ENCODE results near the gene TM4SF20. TPM values are rescaled to one million over a fixed set of nuclear protein-coding genes. Genes with fewer than 3 reads are reported as not detected.
"Not testable (repeated sequence)": the region's sequence is repeated elsewhere in the genome, so short reads cannot be mapped to it uniquely, and the experiment has no call there.

TM4SF20 gene
- total RNA-seq, 1 donor from 2014 or later: not detected

DNA sequence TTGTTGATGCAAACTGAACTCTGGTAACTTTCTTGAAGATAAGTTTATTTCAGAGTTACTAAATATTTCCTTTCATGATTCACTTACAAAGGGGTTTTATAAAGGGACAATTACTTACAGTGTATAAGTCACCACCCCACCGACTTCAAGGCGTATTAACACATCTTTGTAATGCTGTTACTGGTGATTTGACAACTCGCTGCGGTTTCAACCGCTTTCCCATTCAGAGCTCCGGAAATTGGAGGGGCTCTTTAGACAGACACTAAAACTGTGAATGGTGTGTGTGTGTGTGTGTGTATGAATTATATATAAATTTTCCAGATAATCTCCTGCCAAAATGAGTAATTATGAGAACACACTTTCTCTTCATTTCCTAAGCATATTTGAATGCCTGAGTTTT lies 4.9 kb downstream of the TM4SF20 start:
- DNase-seq (ENCODE audit: missing footprints) (no peak), ATAC-seq (no peak)
- intact Hi-C loops (cut with DNase I): no loop called here

GRCh38 chr2:227373389-227373788 lies 5.7 kb downstream of the TM4SF20 start:
- DNase-seq (ENCODE audit: missing footprints) (no peak), ATAC-seq (no peak)
- intact Hi-C loops (cut with DNase I): no loop called here

- peak; percentile 76 for ATAC-seq
- intact Hi-C loops (cut with DNase I): no loop called here
- no peak for DNase-seq (ENCODE audit: missing footprints)
Observed at GRCh38 chr2:227370791-227371312, 8.3 kb downstream of the TM4SF20 start.

- intact Hi-C loops (cut with DNase I): no loop called here
- DNase-seq (ENCODE audit: missing footprints) (no peak), ATAC-seq (no peak)
Observed at GRCh38 chr2:227370092-227370491, 9.0 kb downstream of the TM4SF20 start.

GRCh38 chr2:227368574-227368973 lies 10.5 kb downstream of the TM4SF20 start:
- no peak for DNase-seq (ENCODE audit: missing footprints)
- ATAC-seq: no peak
- intact Hi-C loops (cut with DNase I): no loop called here

GRCh38 chr2:227367427-227367795 lies 11.7 kb downstream of the TM4SF20 start:
- ATAC-seq (no peak), DNase-seq (ENCODE audit: missing footprints) (no peak)
- intact Hi-C loops (cut with DNase I): no loop called here

DNA sequence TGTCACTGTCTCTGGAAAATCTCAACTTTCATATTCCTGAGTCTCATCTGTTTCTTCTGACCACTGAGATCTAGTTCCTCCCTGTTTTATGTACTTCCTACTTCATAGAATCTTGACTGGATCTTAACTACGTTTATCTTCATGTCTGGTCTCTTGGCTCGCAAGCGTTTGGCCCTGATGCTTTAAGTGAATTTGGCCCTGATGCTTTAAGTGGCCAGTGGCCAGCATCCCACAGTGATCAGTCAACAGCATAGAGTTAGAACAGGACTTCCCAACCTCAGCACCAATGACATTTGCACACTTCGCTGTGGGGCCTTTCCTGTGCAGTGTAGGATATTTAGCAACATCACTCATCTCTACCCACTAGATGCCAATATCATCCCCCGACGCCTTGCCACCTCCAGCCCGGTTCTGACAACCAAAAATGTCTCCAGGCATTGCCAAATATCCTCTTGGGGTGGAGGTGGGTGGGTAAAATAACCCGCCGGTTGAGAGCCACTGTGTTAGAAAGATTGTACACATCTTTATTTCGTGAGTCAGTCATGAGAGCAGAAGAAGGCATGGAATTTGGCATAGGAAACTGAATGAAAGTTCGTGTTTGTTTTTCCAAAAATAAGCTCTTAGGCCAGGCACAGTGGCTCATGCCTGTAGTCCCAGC lies 12.2 kb downstream of the TM4SF20 start:
- ATAC-seq (peak; percentile 41), DNase-seq (ENCODE audit: missing footprints) (no peak)
- intact Hi-C loops (cut with DNase I): no loop called here

- intact Hi-C loops (cut with DNase I): no loop called here
- ATAC-seq (no peak), DNase-seq (ENCODE audit: missing footprints) (no peak)
Observed at GRCh38 chr2:227365833-227366232, 13.3 kb downstream of the TM4SF20 start.

GRCh38 chr2:227364585-227365263 lies 14.4 kb downstream of the TM4SF20 start:
- ATAC-seq; DNase-seq (ENCODE audit: missing footprints); intact Hi-C loops (cut with DNase I): not testable (repeated sequence)

DNA sequence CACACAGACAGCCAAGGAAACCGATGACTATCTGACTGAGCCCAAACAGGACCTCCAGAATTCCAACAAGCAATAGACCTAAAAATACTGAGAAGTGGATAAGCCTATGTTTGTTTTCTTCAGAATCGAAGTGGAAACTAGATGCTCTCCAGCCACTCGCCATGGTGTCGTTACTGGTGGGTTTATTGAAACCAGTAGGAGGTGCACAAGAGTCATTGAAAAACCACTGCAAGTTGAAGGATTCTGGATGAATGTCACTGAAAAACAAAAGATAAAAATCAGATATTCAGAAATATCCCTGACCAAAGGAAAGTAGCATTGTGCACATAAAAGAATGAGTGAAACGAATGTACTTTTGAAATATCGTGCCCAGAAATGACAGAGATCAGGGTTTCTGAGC lies 15.3 kb downstream of the TM4SF20 start:
- intact Hi-C loops (cut with DNase I): no loop called here
- no peak for ATAC-seq

DNA sequence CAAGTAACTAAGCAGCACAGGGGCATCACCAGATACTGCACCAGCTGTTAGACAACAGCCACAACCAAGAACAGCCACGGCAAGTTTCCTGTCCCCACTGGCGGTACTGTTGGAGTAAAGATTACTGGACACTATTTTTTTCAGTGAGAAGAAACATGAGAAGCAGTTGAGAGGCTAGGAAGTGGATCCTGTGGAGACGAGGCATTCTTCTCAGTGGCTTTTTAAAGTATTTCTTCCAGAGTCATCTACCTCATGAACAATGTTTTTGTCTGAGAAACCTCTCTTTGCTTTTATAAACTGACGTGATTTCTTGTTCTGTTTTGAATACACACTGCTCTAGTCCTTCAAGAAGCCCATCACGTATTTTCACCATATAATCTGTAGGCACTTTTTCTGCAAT lies 18.8 kb downstream of the TM4SF20 start:
- intact Hi-C loops (cut with DNase I): no loop called here
- ATAC-seq (no peak), DNase-seq (ENCODE audit: missing footprints) (no peak)

More for the DNA sequence above, 15.3 kb downstream of the TM4SF20 start:
- DNase-seq (ENCODE audit: missing footprints): no peak

GRCh38 chr2:227351639-227352038 lies 27.5 kb downstream of the TM4SF20 start:
- intact Hi-C loops (cut with DNase I): no loop called here
- DNase-seq (ENCODE audit: missing footprints): no peak
- no peak for ATAC-seq

DNA sequence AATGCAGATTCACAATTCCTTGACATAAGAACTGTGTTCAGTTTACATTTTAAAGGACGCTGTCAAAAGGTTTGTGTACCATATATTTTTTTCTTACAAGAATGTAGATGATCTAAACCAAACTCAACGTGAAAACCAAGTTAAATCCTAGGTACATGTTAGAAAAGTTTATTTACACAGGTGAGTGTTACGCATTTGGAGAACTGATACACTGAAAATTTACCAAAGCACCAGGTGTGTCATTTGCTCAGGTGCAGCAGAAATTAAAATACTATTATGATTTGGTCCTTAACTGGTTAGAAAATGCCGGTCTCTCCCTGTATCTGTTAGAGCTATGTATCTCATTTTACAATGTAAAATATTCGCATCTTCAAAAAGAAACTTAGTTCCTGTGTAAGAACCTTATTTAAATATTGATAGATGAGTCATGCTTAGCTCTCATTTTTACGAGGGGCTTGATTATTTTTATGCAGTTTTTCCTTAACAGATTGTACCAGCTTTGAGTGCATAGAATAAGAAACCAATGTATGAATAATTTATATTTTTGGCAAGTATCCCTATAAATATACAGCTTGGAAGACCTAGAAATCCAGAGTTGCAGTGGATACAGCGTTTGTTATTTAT lies 29.0 kb downstream of the TM4SF20 start:
- ATAC-seq: no peak
- DNase-seq (ENCODE audit: missing footprints): no peak
- intact Hi-C loops (cut with DNase I): no loop called here

GRCh38 chr2:227348324-227348723 lies 30.8 kb downstream of the TM4SF20 start:
- intact Hi-C loops (cut with DNase I): no loop called here
- ATAC-seq: no peak
- no peak for DNase-seq (ENCODE audit: missing footprints)

DNA sequence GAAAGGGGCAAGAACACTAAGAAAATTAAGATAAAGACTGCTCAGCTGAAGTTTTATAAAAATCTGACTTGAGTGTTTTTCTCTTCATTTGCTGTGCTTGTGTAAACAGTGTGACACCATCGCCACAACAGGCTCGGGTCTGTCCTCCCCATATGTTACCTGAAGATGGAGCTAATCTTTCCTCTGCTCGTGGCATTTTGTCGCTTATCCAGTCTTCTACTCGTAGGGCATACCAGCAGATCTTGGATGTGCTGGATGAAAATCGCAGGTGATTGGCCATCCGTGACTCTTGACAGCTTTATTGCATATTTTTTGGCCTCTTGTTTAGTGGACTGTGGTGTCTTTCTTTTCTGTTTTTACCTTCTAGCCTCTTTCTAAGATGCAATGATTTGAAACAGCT lies 32.0 kb downstream of the TM4SF20 start:
- ATAC-seq: no peak
- DNase-seq (ENCODE audit: missing footprints): no peak
- intact Hi-C loops (cut with DNase I): no loop called here

- DNase-seq (ENCODE audit: missing footprints) (no peak), ATAC-seq (no peak)
- intact Hi-C loops (cut with DNase I): no loop called here
Observed at GRCh38 chr2:227344231-227344630, 34.9 kb downstream of the TM4SF20 start.

DNA sequence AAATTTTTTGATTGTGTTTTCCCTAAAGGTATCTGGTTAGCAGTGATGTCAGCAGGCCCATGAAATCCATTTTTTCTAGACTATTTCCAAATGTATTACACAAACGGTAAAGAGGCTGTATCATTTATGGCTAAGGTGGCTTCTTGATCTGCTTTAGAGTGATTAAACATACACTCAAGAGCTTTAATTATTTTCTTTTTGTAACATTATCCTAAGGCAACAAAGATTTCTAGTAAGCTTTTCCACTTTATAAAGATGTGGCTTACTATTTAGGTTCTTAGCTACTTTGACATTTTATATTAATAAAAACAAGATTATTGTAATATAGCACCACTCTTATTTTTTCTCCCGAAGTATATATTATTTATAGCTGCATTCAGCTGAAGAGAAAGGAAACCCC lies 37.6 kb downstream of the TM4SF20 start:
- intact Hi-C loops (cut with DNase I): no loop called here
- ATAC-seq (no peak), DNase-seq (ENCODE audit: missing footprints) (no peak)

GRCh38 chr2:227340106-227340505 lies 39.0 kb downstream of the TM4SF20 start:
- intact Hi-C loops (cut with DNase I): no loop called here
- no peak for DNase-seq (ENCODE audit: missing footprints)
- ATAC-seq: no peak

DNA sequence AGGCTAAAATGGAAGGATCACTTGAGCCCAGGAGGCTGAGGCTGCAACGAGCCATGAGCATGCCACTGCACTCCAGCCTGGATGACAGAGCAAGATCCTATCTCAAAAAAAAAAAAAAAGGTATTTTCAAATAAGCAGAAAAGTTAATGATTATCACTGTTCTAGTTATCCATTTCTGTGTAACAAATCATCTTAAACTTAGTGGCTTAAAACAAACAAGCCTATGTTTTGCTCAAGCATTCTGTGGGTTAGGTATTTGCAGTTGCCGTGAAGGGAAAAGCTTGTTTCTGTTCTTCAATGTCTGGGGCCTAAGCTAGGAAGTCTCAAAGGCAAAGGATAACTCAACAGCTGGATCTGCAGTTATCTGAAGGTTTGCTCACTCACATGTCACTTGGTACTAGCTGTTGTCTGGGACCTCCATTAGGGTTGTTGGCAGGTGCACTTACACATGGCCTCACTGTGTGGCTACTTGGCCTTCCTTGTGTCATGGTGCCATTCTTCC lies 40.0 kb downstream of the TM4SF20 start:
- ATAC-seq (no peak), DNase-seq (ENCODE audit: missing footprints) (no peak)
- intact Hi-C loops (cut with DNase I): no loop called here

- intact Hi-C loops (cut with DNase I): no loop called here
- ATAC-seq (no peak), DNase-seq (ENCODE audit: missing footprints) (no peak)
Observed at GRCh38 chr2:227337442-227337841, 41.7 kb downstream of the TM4SF20 start.
